Karpas-422 (cell line): Measurements from ENCODE around the gene LRPAP1. TPM values are rescaled to one million over a fixed set of nuclear protein-coding genes. Genes with fewer than 3 reads are reported as not detected.
A peak's percentile ranks its signal among the peaks of the same experiment; 100 is the strongest.

ENCODE experiments used
- DNase-seq: peaks from one replicate; pipeline ENCODE4 v3.0.0-alpha.2; 2015
- H2AFZ ChIP-seq: fragments of 200-600 bp; sonication (generic); 2 replicates; pipeline ENCODE4 v1.6.1; 2014; ENCODE audit warnings: antibody characterized with exemption, low read length, mixed read lengths
- H3K27ac ChIP-seq: fragments of 200-600 bp; sonication (generic); 2 replicates; pipeline ENCODE4 v1.5.1; 2014; ENCODE audit warnings: mild to moderate bottlenecking, low read length, moderate library complexity
- H3K27me3 ChIP-seq: fragments of 200-600 bp; sonication (generic); 2 replicates; pipeline ENCODE4 v1.6.1; 2014; ENCODE audit warnings: low read length, mixed read lengths
- H3K36me3 ChIP-seq: fragments of 200-600 bp; sonication (generic); 2 replicates; pipeline ENCODE4 v1.6.1; 2014; ENCODE audit warnings: low read length, mixed read lengths; ENCODE audit not compliant: insufficient read depth
- H3K4me1 ChIP-seq: fragments of 200-600 bp; sonication (generic); 2 replicates; pipeline ENCODE4 v1.6.1; 2014; ENCODE audit warnings: mild to moderate bottlenecking, low read length, mixed read lengths
- H3K4me2 ChIP-seq: fragments of 200-600 bp; sonication (generic); 2 replicates; pipeline ENCODE4 v1.6.1; 2014; ENCODE audit warnings: low read length, low read depth, mild to moderate bottlenecking; ENCODE audit not compliant: poor library complexity, severe bottlenecking
- H3K4me3 ChIP-seq: fragments of 200-600 bp; sonication (generic); 2 replicates; pipeline ENCODE4 v1.5.1; 2014; ENCODE audit warnings: mild to moderate bottlenecking, antibody characterized with exemption, low read length, mixed read lengths
- H3K79me2 ChIP-seq: fragments of 200-600 bp; sonication (generic); 2 replicates; pipeline ENCODE4 v1.6.1; 2014; ENCODE audit warnings: mild to moderate bottlenecking, low read length, mixed read lengths
- H3K9ac ChIP-seq: fragments of 200-600 bp; sonication (generic); 2 replicates; pipeline ENCODE4 v1.6.0; 2014; ENCODE audit warnings: low read length
- H3K9me2 ChIP-seq: fragments of 200-600 bp; sonication (generic), shearing (Covaris generic); replicated peaks from 2 replicates; pipeline ENCODE4 v1.6.0; 2014; ENCODE audit warnings: mild to moderate bottlenecking, low read length, moderate library complexity; ENCODE audit not compliant: insufficient read depth
- H3K9me3 ChIP-seq: fragments of 300-700, 200-600 bp; sonication (generic); 2 replicates; pipeline ENCODE4 v1.6.1; 2014; ENCODE audit warnings: low read length, mixed read lengths
- H4K20me1 ChIP-seq: fragments of 200-600 bp; sonication (generic); 2 replicates; pipeline ENCODE4 v1.6.1; 2014; ENCODE audit warnings: mild to moderate bottlenecking, antibody characterized with exemption, low read length, low read depth; ENCODE audit not compliant: insufficient read depth
- total RNA-seq: library from RNA; depleted of rRNA; stranded (reverse); fragments of >200 nt; shearing (Covaris generic); gene quantifications from 2 replicates; pipeline ENCODE4 v1.2.3, GENCODE V29; 2014; ENCODE audit warnings: low replicate concordance

The LRPAP1 gene
- total RNA-seq, 1 experiment from 2014 or later = 15.3 TPM

GRCh38 chr4:3488820-3489219, 43.4 kb downstream of the LRPAP1 start:
- Histone ChIP-seq H3K27ac (no peak overlapping the region), H3K9me2 (no peaks in the 10 kb centered on the region), H4K20me1 (peaks cover 14% of the 10 kb centered on the region), H3K4me3 (no peak overlapping the region), H3K36me3 (no peaks in the 10 kb centered on the region), H3K9ac (no peak overlapping the region), H3K4me1 (peaks cover 36% of the 10 kb centered on the region), H3K27me3 (no peaks in the 10 kb centered on the region), H3K79me2 (no peaks in the 10 kb centered on the region), H3K9me3 (no peaks in the 10 kb centered on the region), H2AFZ (no peak overlapping the region), H3K4me2 (no peak overlapping the region)
- no peak for DNase-seq

- Histone ChIP-seq H3K4me1 (peaks cover 38% of the 10 kb centered on the region), H3K27ac (no peak overlapping the region), H3K27me3 (no peaks in the 10 kb centered on the region), H3K79me2 (no peaks in the 10 kb centered on the region), H3K36me3 (no peaks in the 10 kb centered on the region), H3K4me2 (no peak overlapping the region), H3K9me2 (no peaks in the 10 kb centered on the region), H3K4me3 (no peak overlapping the region), H3K9ac (no peak overlapping the region), H4K20me1 (peaks cover 14% of the 10 kb centered on the region), H3K9me3 (no peaks in the 10 kb centered on the region), H2AFZ (no peak overlapping the region)
- DNase-seq = no peak
Observed at GRCh38 chr4:3487861-3488260, 44.4 kb downstream of the LRPAP1 start.

DNA sequence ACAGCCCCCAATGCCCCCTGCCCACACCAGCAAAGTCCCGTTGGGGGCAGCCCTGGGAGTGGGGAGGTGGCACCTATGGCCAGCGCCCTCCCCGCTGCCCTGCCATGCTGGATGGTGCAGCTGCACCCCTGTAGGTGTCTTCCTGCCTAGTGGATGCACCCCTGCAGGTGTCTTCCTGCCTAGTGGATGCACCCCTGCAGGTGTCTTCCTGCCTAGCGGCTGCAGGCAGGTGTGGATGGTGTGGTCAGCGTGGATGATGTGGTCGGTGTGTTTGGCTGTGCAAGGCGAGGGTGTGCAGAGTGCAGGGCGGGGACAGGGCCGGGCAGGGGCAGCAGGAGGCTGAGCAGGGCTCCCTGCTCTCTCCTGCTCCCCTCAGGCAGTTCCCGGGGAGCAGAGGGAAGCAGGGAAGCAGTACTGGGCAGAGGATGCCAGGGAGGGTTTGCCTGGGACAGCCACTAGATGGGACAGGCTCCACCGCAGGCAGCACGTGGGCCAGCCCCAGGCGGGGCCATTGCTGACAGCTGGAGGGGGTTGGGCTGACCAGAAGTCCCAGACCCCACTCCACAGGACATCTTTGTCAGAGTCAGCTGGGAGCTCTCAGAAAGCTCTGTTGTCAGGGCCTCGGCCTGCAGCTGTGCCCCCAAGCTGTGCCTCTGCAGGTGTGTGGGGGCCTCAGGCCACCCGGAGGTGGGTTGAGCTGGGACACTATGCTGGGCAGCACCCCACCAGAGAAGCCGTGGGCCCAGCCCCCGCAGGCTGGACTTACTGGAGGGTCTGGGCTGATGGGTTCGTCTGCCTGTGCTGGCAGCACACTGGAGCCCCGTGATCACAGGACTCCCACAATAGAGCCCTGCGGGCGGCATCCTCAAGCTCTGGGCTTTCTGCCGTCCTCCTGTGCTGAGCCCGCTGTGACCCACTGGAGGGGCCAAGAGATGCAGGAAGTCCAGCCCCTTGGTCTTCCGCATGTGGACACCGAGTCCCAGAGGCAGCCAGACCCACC, 45.4 kb downstream of the LRPAP1 start:
- Histone ChIP-seq H3K27ac (no peak overlapping the region), H3K9me2 (no peaks in the 10 kb centered on the region), H3K4me1 (peaks cover 38% of the 10 kb centered on the region), H3K4me2 (peak overlapping the region; percentile 69), H2AFZ (no peak overlapping the region), H3K27me3 (no peaks in the 10 kb centered on the region), H3K36me3 (no peaks in the 10 kb centered on the region), H3K9ac (peak overlapping the region; percentile 70), H3K4me3 (peak overlapping the region; percentile 70), H3K79me2 (no peaks in the 10 kb centered on the region), H4K20me1 (peaks cover 14% of the 10 kb centered on the region), H3K9me3 (no peaks in the 10 kb centered on the region)
- DNase-seq = no peak

- Histone ChIP-seq H3K27ac (peak overlapping the region; percentile 53; the same call in 1 of the 2 replicates), H3K9ac (peak overlapping the region; percentile 70), H2AFZ (no peak overlapping the region)
Observed at GRCh38 chr4:3485886-3486540, 46.2 kb downstream of the LRPAP1 start.

GRCh38 chr4:3485011-3485791, 47.0 kb downstream of the LRPAP1 start:
- DNase-seq = peak; percentile 89

More at GRCh38 chr4:3485886-3486540, 46.2 kb downstream of the LRPAP1 start:
- H3K79me2 ChIP-seq = no peaks in the 10 kb centered on the region
- H3K4me3 ChIP-seq = peak overlapping the region; percentile 70
- no peak for DNase-seq
- H3K4me1 ChIP-seq = peaks cover 44% of the 10 kb centered on the region
- H3K27me3 ChIP-seq = no peaks in the 10 kb centered on the region
- H3K36me3 ChIP-seq = no peaks in the 10 kb centered on the region
- H3K9me2 ChIP-seq = no peaks in the 10 kb centered on the region
- H3K9me3 ChIP-seq = no peaks in the 10 kb centered on the region
- H3K4me2 ChIP-seq = peak overlapping the region; percentile 69
- peaks cover 14% of the 10 kb centered on the region for H4K20me1 ChIP-seq

GRCh38 chr4:3484057-3484973, 47.9 kb downstream of the LRPAP1 start:
- H3K4me1 ChIP-seq = peaks cover 49% of the 10 kb centered on the region
- H3K4me2 ChIP-seq = peak overlapping the region; percentile 69
- peaks cover 14% of the 10 kb centered on the region for H4K20me1 ChIP-seq
- H3K36me3 ChIP-seq = no peaks in the 10 kb centered on the region
- H3K27me3 ChIP-seq = no peaks in the 10 kb centered on the region
- no peaks in the 10 kb centered on the region for H3K79me2 ChIP-seq
- peak overlapping the region; percentile 70 for H3K9ac ChIP-seq
- H2AFZ ChIP-seq = no peak overlapping the region; the same call in 1 of the 2 replicates
- no peaks in the 10 kb centered on the region for H3K9me3 ChIP-seq
- peak overlapping the region; percentile 65 for H3K27ac ChIP-seq
- H3K4me3 ChIP-seq = peak overlapping the region; percentile 70
- no peaks in the 10 kb centered on the region for H3K9me2 ChIP-seq
- DNase-seq = peak; percentile 80

More at GRCh38 chr4:3485011-3485791, 47.0 kb downstream of the LRPAP1 start:
- Histone ChIP-seq H3K9ac (peak overlapping the region; percentile 70), H3K79me2 (no peaks in the 10 kb centered on the region), H3K4me3 (peak overlapping the region; percentile 70), H3K9me3 (no peaks in the 10 kb centered on the region), H2AFZ (no peak overlapping the region; the same call in 1 of the 2 replicates), H3K4me1 (peaks cover 49% of the 10 kb centered on the region), H3K9me2 (no peaks in the 10 kb centered on the region), H4K20me1 (peaks cover 14% of the 10 kb centered on the region), H3K27ac (peak overlapping the region; percentile 65), H3K4me2 (peak overlapping the region; percentile 69), H3K27me3 (no peaks in the 10 kb centered on the region), H3K36me3 (no peaks in the 10 kb centered on the region)

DNA sequence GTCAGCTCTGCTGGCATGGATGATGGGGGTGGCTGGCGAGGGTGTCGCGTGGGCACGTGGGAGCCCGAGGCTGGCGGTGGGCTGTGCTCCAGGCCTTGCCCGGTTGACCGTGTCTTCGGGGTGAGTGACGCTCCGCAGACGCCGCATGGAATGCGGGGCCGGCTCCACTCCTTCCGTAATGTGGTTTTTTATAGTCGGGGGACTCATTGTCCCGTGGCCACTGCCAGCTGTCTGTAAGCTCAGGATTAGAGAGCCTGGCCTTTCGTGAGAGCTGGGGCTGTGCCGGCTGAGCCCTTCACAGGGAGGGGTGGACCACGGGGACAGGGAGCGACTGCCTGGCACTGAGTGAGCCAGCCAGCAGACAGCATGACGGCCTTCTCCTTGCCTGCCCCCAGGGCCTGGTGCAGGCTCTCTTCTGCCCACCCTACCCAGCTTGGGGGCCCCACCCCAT, 48.7 kb downstream of the LRPAP1 start:
- Histone ChIP-seq H3K9ac (peak overlapping the region; percentile 70; the same call in 1 of the 2 replicates), H3K27me3 (no peaks in the 10 kb centered on the region), H3K9me2 (no peaks in the 10 kb centered on the region), H2AFZ (no peak overlapping the region), H3K4me2 (peak overlapping the region; percentile 69), H3K9me3 (no peaks in the 10 kb centered on the region), H3K4me1 (peaks cover 49% of the 10 kb centered on the region), H3K4me3 (no peak overlapping the region; the same call in 1 of the 2 replicates), H3K36me3 (no peaks in the 10 kb centered on the region), H3K27ac (no peak overlapping the region), H3K79me2 (no peaks in the 10 kb centered on the region), H4K20me1 (peaks cover 9% of the 10 kb centered on the region; the same call in 1 of the 2 replicates)
- DNase-seq = no peak
